HUES48 (cell line): ENCODE data around the gene SLC40A1.

Experiments used
- H3K27ac ChIP-seq: one replicate; pipeline ENCODE4 v1.7.0; 2013; ENCODE audit warnings: low read depth, low read length, inconsistent platforms
- H3K27me3 ChIP-seq: 2 replicates; pipeline ENCODE4 v1.6.1; 2013; ENCODE audit warnings: mild to moderate bottlenecking, low read length; ENCODE audit not compliant: control insufficient read depth, insufficient read depth
- H3K36me3 ChIP-seq: 2 replicates; pipeline ENCODE4 v1.6.1; 2013; ENCODE audit warnings: low read length; ENCODE audit not compliant: control insufficient read depth, insufficient read depth
- H3K4me1 ChIP-seq: 2 replicates; pipeline ENCODE4 v1.6.1; 2013; ENCODE audit warnings: mild to moderate bottlenecking, low read length; ENCODE audit not compliant: control insufficient read depth, insufficient read depth
- H3K4me3 ChIP-seq: 2 replicates; pipeline ENCODE4 v1.5.1; 2013; ENCODE audit warnings: mild to moderate bottlenecking, low read depth, low read length
- H3K9ac ChIP-seq: 2 replicates; pipeline ENCODE4 v1.6.1; 2013; ENCODE audit warnings: mild to moderate bottlenecking, low read depth, low read length, moderate library complexity
- H3K9me3 ChIP-seq: 2 replicates; pipeline ENCODE4 v1.6.1; 2013; ENCODE audit warnings: low read length; ENCODE audit not compliant: control insufficient read depth, insufficient read depth

Gene SLC40A1

GRCh38 chr2:189552334-189552990 is 28.1 kb downstream of the SLC40A1 start:
- Histone ChIP-seq H3K4me1 (peaks cover 8% of the 10 kb centered on the region), H3K9me3 (no peaks in the 10 kb centered on the region), H3K27ac (no peak overlapping the region), H3K9ac (no peak overlapping the region), H3K4me3 (no peak overlapping the region), H3K27me3 (no peaks in the 10 kb centered on the region), H3K36me3 (no peaks in the 10 kb centered on the region)

- H3K36me3 ChIP-seq, result no peaks in the 10 kb centered on the region
- H3K9ac ChIP-seq, result no peak overlapping the region
- no peaks in the 10 kb centered on the region for H3K9me3 ChIP-seq
- peaks cover 8% of the 10 kb centered on the region for H3K4me1 ChIP-seq
- H3K27ac ChIP-seq, result no peak overlapping the region
- H3K4me3 ChIP-seq, result no peak overlapping the region
- H3K27me3 ChIP-seq, result no peaks in the 10 kb centered on the region
Measured at GRCh38 chr2:189551808-189552207, 28.8 kb downstream of the SLC40A1 start.

- H3K4me3 ChIP-seq, result no peak overlapping the region
- no peak overlapping the region for H3K9ac ChIP-seq
- H3K36me3 ChIP-seq, result no peaks in the 10 kb centered on the region
- H3K27ac ChIP-seq, result no peak overlapping the region
- no peaks in the 10 kb centered on the region for H3K9me3 ChIP-seq
- H3K4me1 ChIP-seq, result no peaks in the 10 kb centered on the region; the same call in 1 of the 2 replicates
- H3K27me3 ChIP-seq, result no peaks in the 10 kb centered on the region
Measured at GRCh38 chr2:189549449-189549832, 31.1 kb downstream of the SLC40A1 start.

GRCh38 chr2:189548666-189549448 is 31.7 kb downstream of the SLC40A1 start:
- no peak overlapping the region for H3K4me3 ChIP-seq
- H3K27me3 ChIP-seq, result no peaks in the 10 kb centered on the region
- H3K9ac ChIP-seq, result no peak overlapping the region
- no peaks in the 10 kb centered on the region for H3K9me3 ChIP-seq
- no peaks in the 10 kb centered on the region; the same call in 1 of the 2 replicates for H3K4me1 ChIP-seq
- H3K27ac ChIP-seq, result no peak overlapping the region
- no peaks in the 10 kb centered on the region for H3K36me3 ChIP-seq

- no peak overlapping the region for H3K9ac ChIP-seq
- H3K4me3 ChIP-seq, result no peak overlapping the region
- H3K9me3 ChIP-seq, result no peaks in the 10 kb centered on the region
- H3K27ac ChIP-seq, result no peak overlapping the region
- H3K27me3 ChIP-seq, result no peaks in the 10 kb centered on the region
- H3K4me1 ChIP-seq, result no peaks in the 10 kb centered on the region; the same call in 1 of the 2 replicates
- no peaks in the 10 kb centered on the region for H3K36me3 ChIP-seq
Measured at GRCh38 chr2:189545418-189545817, 35.2 kb downstream of the SLC40A1 start.

GRCh38 chr2:189544318-189545042 is 36.1 kb downstream of the SLC40A1 start:
- Histone ChIP-seq H3K27ac (no peak overlapping the region), H3K4me3 (no peak overlapping the region), H3K27me3 (no peaks in the 10 kb centered on the region), H3K36me3 (no peaks in the 10 kb centered on the region), H3K9ac (no peak overlapping the region), H3K9me3 (no peaks in the 10 kb centered on the region), H3K4me1 (no peaks in the 10 kb centered on the region; the same call in 1 of the 2 replicates)

GRCh38 chr2:189543367-189543766 is 37.2 kb downstream of the SLC40A1 start:
- Histone ChIP-seq H3K4me1 (no peaks in the 10 kb centered on the region), H3K9ac (no peak overlapping the region), H3K36me3 (no peaks in the 10 kb centered on the region), H3K4me3 (no peak overlapping the region), H3K27ac (no peak overlapping the region), H3K27me3 (no peaks in the 10 kb centered on the region), H3K9me3 (no peaks in the 10 kb centered on the region)

GRCh38 chr2:189542145-189542882 is 38.3 kb downstream of the SLC40A1 start:
- H3K4me3 ChIP-seq, result no peak overlapping the region
- H3K27ac ChIP-seq, result no peak overlapping the region
- no peak overlapping the region for H3K9ac ChIP-seq

GRCh38 chr2:189541591-189541990 is 39.0 kb downstream of the SLC40A1 start:
- Histone ChIP-seq H3K27me3 (no peaks in the 10 kb centered on the region), H3K9ac (no peak overlapping the region), H3K27ac (no peak overlapping the region), H3K36me3 (no peaks in the 10 kb centered on the region), H3K4me3 (no peak overlapping the region), H3K9me3 (no peaks in the 10 kb centered on the region), H3K4me1 (no peaks in the 10 kb centered on the region)

More at GRCh38 chr2:189542145-189542882, 38.3 kb downstream of the SLC40A1 start:
- Histone ChIP-seq H3K9me3 (no peaks in the 10 kb centered on the region), H3K36me3 (no peaks in the 10 kb centered on the region), H3K4me1 (no peaks in the 10 kb centered on the region), H3K27me3 (no peaks in the 10 kb centered on the region)

- no peak overlapping the region for H3K4me3 ChIP-seq
- H3K4me1 ChIP-seq, result no peaks in the 10 kb centered on the region
- H3K27ac ChIP-seq, result no peak overlapping the region
- no peaks in the 10 kb centered on the region for H3K9me3 ChIP-seq
- no peaks in the 10 kb centered on the region for H3K36me3 ChIP-seq
- no peaks in the 10 kb centered on the region for H3K27me3 ChIP-seq
- H3K9ac ChIP-seq, result no peak overlapping the region
Measured at GRCh38 chr2:189540551-189540950, 40.0 kb downstream of the SLC40A1 start.
